SK-N-SH treated with all-trans-retinoic acid at 6 μM for 48 hours (cell line): ENCODE results near the gene ZNF286A.
"Not testable (repeated sequence)": the region's sequence is repeated elsewhere in the genome, so short reads cannot be mapped to it uniquely, and the experiment has no call there.

Experiments
- ATAC-seq: fragments of 200-7000 bp; cut with Tn5 transposase; 3 replicates; pipeline ENCODE4 v1.9.1; 2020; ENCODE audit warnings: mild to moderate bottlenecking, moderate library complexity
- ARNTL ChIP-seq: fragments of 450-650 bp; formaldehyde crosslinking; IDR thresholded peaks from 2 replicates; pipeline ENCODE4 v1.5.0; 2020; ENCODE audit warnings: low read depth, mild to moderate bottlenecking, moderate library complexity, borderline replicate concordance
- BACH2 ChIP-seq: fragments of 250-450 bp; sonication (Bioruptor Pico); IDR thresholded peaks from 2 replicates; pipeline ENCODE4 v1.9.0; 2021; ENCODE audit warnings: mild to moderate bottlenecking, borderline replicate concordance
- CSDC2 ChIP-seq: fragments of 250-450 bp; sonication (Bioruptor Pico); IDR thresholded peaks from 2 replicates; pipeline ENCODE4 v1.5.0; 2020; ENCODE audit warnings: mild to moderate bottlenecking, moderate library complexity
- GLIS3 ChIP-seq: fragments of 250-450 bp; sonication (Bioruptor Pico); IDR thresholded peaks from 2 replicates; pipeline ENCODE4 v1.5.0; 2020; ENCODE audit warnings: mild to moderate bottlenecking, moderate library complexity
- ISL1 ChIP-seq: fragments of 250-450 bp; sonication (Bioruptor Pico); IDR thresholded peaks from 2 replicates; pipeline ENCODE4 v2.1.2; 2022; ENCODE audit warnings: mild to moderate bottlenecking, moderate library complexity
- OSR1 ChIP-seq: fragments of 250-450 bp; sonication (Bioruptor Pico); IDR thresholded peaks from 2 replicates; pipeline ENCODE4 v1.8.0; 2022; ENCODE audit warnings: moderate library complexity, mild to moderate bottlenecking, inconsistent platforms
- POU6F1 ChIP-seq: fragments of 250-450 bp; sonication (Bioruptor Pico); IDR thresholded peaks from 2 replicates; pipeline ENCODE4 v1.8.0; 2021; ENCODE audit warnings: low read depth, mild to moderate bottlenecking, moderate library complexity, borderline replicate concordance
- PPARA ChIP-seq: fragments of 250-450 bp; sonication (Bioruptor Pico); IDR thresholded peaks from 2 replicates; pipeline ENCODE4 v1.5.0; 2020; ENCODE audit warnings: mild to moderate bottlenecking, borderline replicate concordance
- RARB ChIP-seq: fragments of 250-450 bp; sonication (Bioruptor Pico); IDR thresholded peaks from 2 replicates; pipeline ENCODE4 v1.8.0; 2021; ENCODE audit warnings: mild to moderate bottlenecking, moderate library complexity
- SNAI2 ChIP-seq: fragments of 250-450 bp; sonication (Bioruptor Pico); IDR thresholded peaks from 2 replicates; pipeline ENCODE4 v1.5.0; 2020; ENCODE audit warnings: mild to moderate bottlenecking, moderate library complexity
- TCF4 ChIP-seq: fragments of 250-450 bp; sonication (Bioruptor Pico); IDR thresholded peaks from 2 replicates; pipeline ENCODE4 v1.8.0; 2021; ENCODE audit warnings: mild to moderate bottlenecking, moderate library complexity, borderline replicate concordance
- TOX ChIP-seq: fragments of 250-450 bp; sonication (Bioruptor Pico); IDR thresholded peaks from 2 replicates; pipeline ENCODE4 v1.8.0; 2021; ENCODE audit warnings: mild to moderate bottlenecking, moderate library complexity, borderline replicate concordance
- ZFP30 ChIP-seq: fragments of 450-650 bp; formaldehyde crosslinking; IDR thresholded peaks from 2 replicates; pipeline ENCODE4 v1.5.0; 2022; ENCODE audit warnings: mild to moderate bottlenecking, moderate library complexity
- ZNF565 ChIP-seq: fragments of 450-650 bp; formaldehyde crosslinking; conservative IDR thresholded peaks from 2 replicates; pipeline ENCODE4 v1.5.0; 2020; ENCODE audit warnings: low read depth, mild to moderate bottlenecking, moderate library complexity
- TF ChIP-seq, protein P1 (sequence below): fragments of 250-450 bp; sonication (Bioruptor Pico); IDR thresholded peaks from 2 replicates; pipeline ENCODE4 v1.5.1; 2020; ENCODE audit warnings: low read depth, mild to moderate bottlenecking, moderate library complexity
- TF ChIP-seq, protein P2 (sequence below): fragments of 250-450 bp; sonication (Bioruptor Pico); IDR thresholded peaks from 2 replicates; pipeline ENCODE4 v1.8.0; 2020; ENCODE audit warnings: mild to moderate bottlenecking, moderate library complexity, borderline replicate concordance

Gene ZNF286A

DNA sequence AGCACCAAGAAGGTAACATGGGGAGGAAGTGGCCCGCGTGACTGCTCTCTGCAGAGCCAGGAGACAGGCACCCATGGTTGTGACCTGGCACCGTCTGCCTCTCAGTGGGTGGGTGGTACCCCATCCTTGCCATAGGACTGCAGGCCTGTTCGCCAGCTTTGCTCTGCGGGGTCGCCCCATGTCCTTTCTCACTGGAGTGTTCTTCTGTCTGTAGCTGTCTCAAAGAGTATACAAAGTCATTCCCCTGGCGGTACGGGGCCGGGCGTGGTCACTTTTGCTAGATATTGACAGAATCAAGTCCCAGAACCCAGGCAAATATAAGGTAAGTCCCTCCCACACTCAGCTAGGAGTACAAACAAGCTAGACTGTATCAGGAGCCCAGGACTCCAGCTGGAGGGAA lies 38.5 kb downstream of the ZNF286A start (continued):
- TF ChIP-seq, protein P1, sequence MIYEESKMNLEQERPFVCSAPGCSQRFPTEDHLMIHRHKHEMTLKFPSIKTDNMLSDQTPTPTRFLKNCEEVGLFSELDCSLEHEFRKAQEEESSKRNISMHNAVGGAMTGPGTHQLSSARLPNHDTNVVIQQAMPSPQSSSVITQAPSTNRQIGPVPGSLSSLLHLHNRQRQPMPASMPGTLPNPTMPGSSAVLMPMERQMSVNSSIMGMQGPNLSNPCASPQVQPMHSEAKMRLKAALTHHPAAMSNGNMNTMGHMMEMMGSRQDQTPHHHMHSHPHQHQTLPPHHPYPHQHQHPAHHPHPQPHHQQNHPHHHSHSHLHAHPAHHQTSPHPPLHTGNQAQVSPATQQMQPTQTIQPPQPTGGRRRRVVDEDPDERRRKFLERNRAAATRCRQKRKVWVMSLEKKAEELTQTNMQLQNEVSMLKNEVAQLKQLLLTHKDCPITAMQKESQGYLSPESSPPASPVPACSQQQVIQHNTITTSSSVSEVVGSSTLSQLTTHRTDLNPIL = no peak
- no peak for TF ChIP-seq SNAI2 (CRISPR knock-in tag)
- TF ChIP-seq CSDC2 = no peak
- TF ChIP-seq, protein P2, sequence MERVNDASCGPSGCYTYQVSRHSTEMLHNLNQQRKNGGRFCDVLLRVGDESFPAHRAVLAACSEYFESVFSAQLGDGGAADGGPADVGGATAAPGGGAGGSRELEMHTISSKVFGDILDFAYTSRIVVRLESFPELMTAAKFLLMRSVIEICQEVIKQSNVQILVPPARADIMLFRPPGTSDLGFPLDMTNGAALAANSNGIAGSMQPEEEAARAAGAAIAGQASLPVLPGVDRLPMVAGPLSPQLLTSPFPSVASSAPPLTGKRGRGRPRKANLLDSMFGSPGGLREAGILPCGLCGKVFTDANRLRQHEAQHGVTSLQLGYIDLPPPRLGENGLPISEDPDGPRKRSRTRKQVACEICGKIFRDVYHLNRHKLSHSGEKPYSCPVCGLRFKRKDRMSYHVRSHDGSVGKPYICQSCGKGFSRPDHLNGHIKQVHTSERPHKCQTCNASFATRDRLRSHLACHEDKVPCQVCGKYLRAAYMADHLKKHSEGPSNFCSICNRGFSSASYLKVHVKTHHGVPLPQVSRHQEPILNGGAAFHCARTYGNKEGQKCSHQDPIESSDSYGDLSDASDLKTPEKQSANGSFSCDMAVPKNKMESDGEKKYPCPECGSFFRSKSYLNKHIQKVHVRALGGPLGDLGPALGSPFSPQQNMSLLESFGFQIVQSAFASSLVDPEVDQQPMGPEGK (CRISPR knock-in tag) = no peak
- no peak for TF ChIP-seq PPARA
- TF ChIP-seq ZFP30 (CRISPR knock-in tag) = no peak

DNA sequence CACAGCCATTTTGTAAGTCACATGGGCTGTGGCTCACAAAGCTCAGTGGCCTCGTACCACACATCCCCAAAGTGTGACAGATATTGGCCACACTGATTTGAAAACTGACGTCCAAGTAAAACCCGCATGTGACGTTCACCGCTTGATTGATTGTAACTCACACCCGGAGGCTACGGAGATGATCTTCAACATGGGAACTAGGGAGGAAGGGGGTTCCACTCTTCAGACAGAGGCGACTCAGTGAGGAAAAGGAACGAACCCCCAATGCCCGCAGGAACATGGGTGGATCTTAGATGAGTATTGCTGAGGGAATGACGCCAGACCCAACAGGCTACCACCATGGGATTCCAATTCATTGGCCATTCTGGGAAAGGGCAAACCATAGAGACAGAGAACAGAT lies 39.7 kb downstream of the ZNF286A start:
- ATAC-seq = not testable (repeated sequence)

DNA sequence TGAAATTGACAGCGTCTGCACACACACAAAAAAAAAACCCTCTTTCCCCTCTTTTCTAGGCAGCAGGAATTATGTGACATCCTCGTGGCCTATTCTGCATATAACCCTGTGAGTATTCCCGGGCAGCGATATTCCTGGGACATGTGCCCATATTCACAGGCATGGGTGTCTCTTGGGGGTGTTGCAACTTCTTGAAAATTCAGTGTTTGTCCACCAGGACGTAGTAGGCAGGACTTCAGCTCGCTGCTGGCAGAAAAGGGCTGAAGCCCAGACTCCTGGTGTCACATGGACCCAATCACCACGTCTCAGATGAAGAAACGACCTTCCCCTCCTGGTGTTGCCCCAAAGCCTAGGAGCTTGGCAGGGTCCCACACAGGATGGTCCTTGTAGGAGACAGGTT lies 40.5 kb downstream of the ZNF286A start:
- not testable (repeated sequence) for ATAC-seq

DNA sequence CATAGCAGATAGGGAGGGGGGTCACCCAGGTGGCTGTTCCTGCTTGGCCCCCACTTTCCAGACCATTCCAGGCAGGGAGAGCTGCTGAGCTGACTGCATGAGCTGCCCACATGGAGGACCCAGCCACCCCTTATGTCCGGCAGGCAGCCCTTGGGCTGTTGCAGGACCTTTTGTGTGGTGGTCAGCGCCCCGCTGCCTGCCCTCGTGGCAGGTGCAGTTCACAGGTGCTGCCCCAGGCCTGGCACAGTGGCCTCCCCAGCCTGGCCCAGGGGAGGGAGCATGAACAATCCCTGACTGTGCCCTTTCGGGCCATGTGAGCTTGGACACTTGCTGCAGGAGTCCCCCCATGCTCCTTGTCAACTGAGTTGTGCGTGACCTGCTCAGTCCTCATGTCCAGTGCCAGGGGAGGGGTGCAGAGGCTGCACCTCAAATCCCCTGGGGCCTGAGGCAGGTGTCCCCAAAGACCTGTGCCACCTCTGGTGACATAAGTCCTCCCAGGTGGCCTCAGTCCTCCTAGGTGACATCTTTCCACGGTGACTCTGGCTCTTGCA lies 41.1 kb downstream of the ZNF286A start:
- TF ChIP-seq SNAI2 (CRISPR knock-in tag) (no peak), BACH2 (CRISPR knock-in tag) (no peak), ISL1 (CRISPR knock-in tag) (no peak), ARNTL (no peak), OSR1 (no peak), RARB (CRISPR knock-in tag) (no peak), GLIS3 (CRISPR knock-in tag) (no peak)
- no peak for ATAC-seq

- ATAC-seq = no peak
- TF ChIP-seq ISL1 (CRISPR knock-in tag) (no peak), TCF4 (CRISPR knock-in tag) (no peak)
Measured at GRCh38 chr17:15741624-15742023, 42.1 kb downstream of the ZNF286A start.

GRCh38 chr17:15742051-15742795 lies 42.7 kb downstream of the ZNF286A start:
- ATAC-seq = no peak
- TF ChIP-seq GLIS3 (CRISPR knock-in tag) (no peak), TOX (CRISPR knock-in tag) (no peak), TCF4 (CRISPR knock-in tag) (no peak), POU6F1 (CRISPR knock-in tag) (no peak), SNAI2 (CRISPR knock-in tag) (no peak), ISL1 (CRISPR knock-in tag) (no peak), BACH2 (CRISPR knock-in tag) (no peak), ZNF565 (CRISPR knock-in tag) (no peak)
- TF ChIP-seq, protein P2 (CRISPR knock-in tag) = no peak
